Mucosa of descending colon (tissue), 3 donors: Measurements from ENCODE around the gene SYCP2. TPM values are rescaled to one million over a fixed set of nuclear protein-coding genes. Genes with fewer than 3 reads are reported as not detected.

Source experiments
- ATAC-seq: fragments of 200-7000 bp; cut with Tn5 transposase; one replicate; pipeline ENCODE4 v1.9.1; 2020; ENCODE audit warnings: mild to moderate bottlenecking, moderate library complexity
- DNase-seq, 3 donors: peaks; one replicate each; pipeline ENCODE4 v3.0.0-alpha.2; 2020
- H3K36me3 ChIP-seq: fragments of 200-600 bp; one replicate; pipeline ENCODE4 v1.8.0; 2021; ENCODE audit warnings: low read depth, mild to moderate bottlenecking
- H3K4me1 ChIP-seq: fragments of 200-600 bp; one replicate; pipeline ENCODE4 v1.8.0; 2021; ENCODE audit warnings: low read depth, mild to moderate bottlenecking
- H3K4me3 ChIP-seq: fragments of 200-600 bp; one replicate; pipeline ENCODE4 v1.8.0; 2021; ENCODE audit warnings: mild to moderate bottlenecking
- H3K9me3 ChIP-seq: fragments of 200-600 bp; one replicate; pipeline ENCODE4 v1.8.0; 2021; ENCODE audit warnings: mild to moderate bottlenecking
- intact Hi-C, 2 donors: fragments of 100-400 bp; cut with DNase I in 1 of 2; cut with micrococcal nuclease in 1 of 2; formaldehyde crosslinking; loops; one replicate each; pipeline versions ENCODE4 v1.11.0 to v1.11.1; 2022; cut with DNase I, micrococcal nuclease
- total RNA-seq, 3 donors: library from RNA; stranded (reverse); fragmentation: NEBNext Ultra II Directional in 2 of 3; extraction: Animal tissue kit (Norgen Biotek cat#: 25700) in 2 of 3; gene quantifications; one replicate each; pipeline versions ENCODE4 v1.2.1 to v1.2.4, GENCODE V29; 2021 to 2023
- TF ChIP-seq, protein P1 (sequence below): fragments of 200-600 bp; IDR thresholded peaks from one replicate; pipeline ENCODE4 v1.8.0; 2022; ENCODE audit warnings: antibody characterized with exemption, mild to moderate bottlenecking
- donor health status: DM: no; HTN: no; CAD: no; lungs with moderate emphysema.
- donor health status: DM: no; HTN: no; CAD: no.
- donor health status: DM: no; HTN: yes; CAD: no.

SYCP2 gene
- total RNA-seq, 3 donors from 2014 or later: 0.78 to 1.6 (median 1.3) TPM

DNA sequence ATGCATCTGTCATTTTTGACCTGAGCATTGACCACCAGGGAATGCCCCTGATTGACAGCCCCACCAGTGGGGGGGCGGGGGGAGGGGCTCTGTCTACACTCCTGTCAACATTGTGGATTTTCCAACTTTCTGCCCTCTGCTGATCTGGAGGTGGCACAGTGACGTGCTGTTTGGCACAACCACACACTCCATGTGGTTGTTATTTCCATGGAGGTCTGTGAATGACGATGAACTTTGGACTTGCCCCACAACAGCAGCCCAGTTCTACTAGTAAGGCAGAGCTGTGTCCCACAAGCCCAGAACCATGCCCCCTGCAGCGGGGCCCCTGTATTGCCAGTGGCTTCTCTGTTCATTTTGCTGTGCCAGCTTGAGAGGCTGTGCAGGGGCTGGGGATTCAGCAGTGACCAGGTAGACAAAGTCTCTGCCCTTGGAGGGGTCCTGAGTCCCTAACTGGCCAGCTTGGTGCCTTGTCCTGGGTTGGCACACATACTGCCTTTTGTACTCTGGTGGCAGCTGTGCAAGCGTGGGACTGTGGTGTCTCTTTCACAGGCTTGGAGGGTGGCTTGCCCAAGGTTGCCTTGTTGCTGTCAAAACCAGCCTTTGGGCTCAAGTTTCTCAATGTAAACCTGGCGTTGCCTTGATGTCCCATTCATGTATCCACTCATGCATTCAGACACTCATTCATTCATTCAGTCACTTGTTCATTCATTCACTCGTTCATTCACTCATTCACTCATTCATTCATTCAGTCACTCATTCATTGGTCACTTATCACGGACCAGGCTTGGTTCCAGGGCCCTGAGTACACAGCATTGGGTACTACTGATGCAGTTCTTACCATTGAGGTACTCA, 108.5 kb downstream of the SYCP2 start:
- Histone ChIP-seq H3K4me3 (no peak overlapping the region), H3K36me3 (no peaks in the 10 kb centered on the region), H3K9me3 (no peaks in the 10 kb centered on the region), H3K4me1 (no peaks in the 10 kb centered on the region)
- ATAC-seq (no peak), DNase-seq (no peak)
- TF ChIP-seq, protein P1, sequence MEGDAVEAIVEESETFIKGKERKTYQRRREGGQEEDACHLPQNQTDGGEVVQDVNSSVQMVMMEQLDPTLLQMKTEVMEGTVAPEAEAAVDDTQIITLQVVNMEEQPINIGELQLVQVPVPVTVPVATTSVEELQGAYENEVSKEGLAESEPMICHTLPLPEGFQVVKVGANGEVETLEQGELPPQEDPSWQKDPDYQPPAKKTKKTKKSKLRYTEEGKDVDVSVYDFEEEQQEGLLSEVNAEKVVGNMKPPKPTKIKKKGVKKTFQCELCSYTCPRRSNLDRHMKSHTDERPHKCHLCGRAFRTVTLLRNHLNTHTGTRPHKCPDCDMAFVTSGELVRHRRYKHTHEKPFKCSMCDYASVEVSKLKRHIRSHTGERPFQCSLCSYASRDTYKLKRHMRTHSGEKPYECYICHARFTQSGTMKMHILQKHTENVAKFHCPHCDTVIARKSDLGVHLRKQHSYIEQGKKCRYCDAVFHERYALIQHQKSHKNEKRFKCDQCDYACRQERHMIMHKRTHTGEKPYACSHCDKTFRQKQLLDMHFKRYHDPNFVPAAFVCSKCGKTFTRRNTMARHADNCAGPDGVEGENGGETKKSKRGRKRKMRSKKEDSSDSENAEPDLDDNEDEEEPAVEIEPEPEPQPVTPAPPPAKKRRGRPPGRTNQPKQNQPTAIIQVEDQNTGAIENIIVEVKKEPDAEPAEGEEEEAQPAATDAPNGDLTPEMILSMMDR: no peak
- intact Hi-C loops: no loop called here

DNA sequence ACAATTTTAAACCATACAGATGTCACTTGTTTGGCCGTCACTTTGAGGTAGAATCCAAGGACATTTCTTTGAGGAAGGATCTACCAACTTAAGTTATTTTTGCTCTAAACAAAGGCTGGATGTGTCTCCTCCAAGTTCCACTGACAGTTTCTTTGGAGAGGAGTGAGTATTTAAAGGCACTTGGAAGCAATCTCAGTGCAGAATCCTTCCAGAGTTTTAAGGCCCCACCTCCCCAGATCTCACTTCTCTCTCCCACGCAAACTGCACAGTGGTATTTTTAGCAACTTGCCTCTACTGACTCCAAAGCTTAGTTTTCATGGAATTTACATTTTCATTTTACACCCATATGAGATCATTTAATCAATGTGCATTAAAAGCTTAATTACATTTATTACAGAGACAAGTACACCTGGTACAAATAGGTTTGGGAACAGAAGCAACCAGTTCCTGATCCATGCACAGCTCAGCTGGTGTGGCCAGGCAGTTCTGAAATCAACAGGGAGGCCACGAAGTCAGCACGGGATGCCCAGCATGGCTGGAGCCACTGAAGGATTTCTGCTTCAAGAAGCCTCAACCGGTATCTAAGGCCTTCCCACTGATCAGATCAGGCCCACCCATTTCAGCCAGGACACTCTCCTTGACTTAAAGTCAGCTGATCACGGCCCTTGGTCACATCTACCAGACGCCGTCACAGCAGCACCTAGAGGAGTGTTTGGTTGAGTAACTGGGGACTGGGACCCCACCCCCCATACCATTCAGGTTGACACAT, 109.8 kb downstream of the SYCP2 start:
- H3K36me3 ChIP-seq: no peaks in the 10 kb centered on the region
- TF ChIP-seq, protein P1: no peak
- no peak overlapping the region for H3K4me3 ChIP-seq
- DNase-seq (no peak), ATAC-seq (no peak)
- H3K9me3 ChIP-seq: no peaks in the 10 kb centered on the region
- H3K4me1 ChIP-seq: no peaks in the 10 kb centered on the region
- intact Hi-C loops: no loop called here

DNA sequence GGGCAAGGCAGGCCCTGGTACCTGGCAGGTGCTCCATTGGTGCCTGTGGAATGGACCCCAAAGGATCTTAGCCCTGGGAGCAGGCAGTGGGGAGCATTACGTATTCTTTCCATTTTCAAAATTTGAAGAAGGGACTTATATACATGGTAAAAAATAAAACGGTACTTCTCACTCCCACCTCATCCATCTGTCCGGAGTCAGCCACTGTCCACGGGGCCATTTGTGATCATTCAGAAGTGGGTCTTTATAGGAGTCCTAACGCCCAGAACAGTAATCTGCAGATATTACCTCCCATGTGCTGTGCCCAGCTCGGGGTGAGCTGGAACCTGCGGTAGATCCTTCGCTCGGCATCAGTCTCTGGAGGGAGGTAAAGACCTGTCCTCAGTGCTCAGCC, 110.4 kb downstream of the SYCP2 start:
- no peaks in the 10 kb centered on the region for H3K9me3 ChIP-seq
- no peak overlapping the region for H3K4me3 ChIP-seq
- TF ChIP-seq, protein P1: no peak
- no peak for ATAC-seq
- intact Hi-C loops: no loop called here
- H3K36me3 ChIP-seq: no peaks in the 10 kb centered on the region
- H3K4me1 ChIP-seq: no peaks in the 10 kb centered on the region
- DNase-seq: no peak

DNA sequence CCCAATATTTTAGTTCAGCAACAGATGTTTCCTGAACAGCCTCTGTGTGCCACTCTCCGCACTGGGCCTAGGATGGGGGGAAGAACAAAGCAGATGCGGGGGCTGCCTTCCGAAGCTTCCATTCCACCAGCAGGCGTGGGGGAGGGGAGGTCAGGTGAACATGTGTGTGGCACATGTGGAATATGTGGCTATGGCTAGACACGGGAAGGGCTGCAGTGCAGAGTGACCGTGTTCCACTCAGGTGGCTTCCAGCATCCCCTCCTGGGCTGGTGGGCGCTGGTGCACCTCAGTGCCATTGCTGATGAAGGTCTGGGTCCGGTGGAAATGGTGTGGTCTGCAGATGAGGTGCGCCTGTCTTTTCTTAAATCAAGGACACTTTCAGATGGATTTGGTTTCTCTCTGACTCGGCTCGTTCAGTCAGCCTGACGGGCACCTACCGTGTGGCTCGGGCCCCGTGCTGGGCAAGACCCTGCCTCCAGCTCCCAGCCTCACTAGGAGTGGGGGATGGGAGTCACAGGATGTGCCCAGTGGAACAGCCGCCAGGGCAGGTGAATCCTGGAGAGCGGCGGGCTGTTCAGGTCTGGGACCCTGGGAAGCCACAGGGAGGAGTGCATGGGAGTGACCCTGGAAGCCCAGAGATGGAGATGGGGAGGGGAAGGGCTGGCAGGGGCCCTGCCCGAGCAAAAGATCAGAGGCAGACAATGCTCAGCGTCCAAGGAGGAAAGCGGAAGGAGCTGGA, 111.0 kb downstream of the SYCP2 start:
- ATAC-seq (no peak), DNase-seq (no peak)
- TF ChIP-seq, protein P1: no peak
- H3K4me3 ChIP-seq: no peak overlapping the region
- no peaks in the 10 kb centered on the region for H3K36me3 ChIP-seq
- H3K4me1 ChIP-seq: no peaks in the 10 kb centered on the region
- intact Hi-C loops: no loop called here
- no peaks in the 10 kb centered on the region for H3K9me3 ChIP-seq

DNA sequence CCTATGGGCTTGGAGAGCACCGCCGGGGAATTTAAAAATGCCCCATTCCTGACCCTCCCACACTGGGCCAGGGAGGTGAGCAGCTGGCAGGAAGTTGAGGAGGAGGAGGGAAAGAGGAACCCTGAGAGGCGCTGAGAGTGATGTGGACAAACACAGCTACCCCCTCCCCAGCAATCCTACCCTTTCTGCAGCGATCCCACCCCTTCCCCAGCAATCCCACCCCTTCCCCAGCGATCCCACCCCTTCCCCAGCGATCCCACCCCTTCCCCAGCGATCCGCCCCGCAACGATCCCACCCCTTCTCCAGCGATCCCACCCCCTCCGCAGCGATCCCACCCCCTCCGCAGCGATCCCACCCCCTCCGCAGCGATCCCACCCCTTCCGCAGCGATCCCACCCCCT, 111.6 kb downstream of the SYCP2 start:
- DNase-seq: no peak
- TF ChIP-seq, protein P1: no peak
- no peaks in the 10 kb centered on the region for H3K4me1 ChIP-seq
- no peak overlapping the region for H3K4me3 ChIP-seq
- intact Hi-C loops: no loop called here
- H3K9me3 ChIP-seq: no peaks in the 10 kb centered on the region
- H3K36me3 ChIP-seq: no peaks in the 10 kb centered on the region
- ATAC-seq: no peak
